ENCODE results near the gene PSMC3IP.
A peak's percentile ranks its signal among the peaks of the same experiment; 100 is the strongest.

Gene PSMC3IP

DNA sequence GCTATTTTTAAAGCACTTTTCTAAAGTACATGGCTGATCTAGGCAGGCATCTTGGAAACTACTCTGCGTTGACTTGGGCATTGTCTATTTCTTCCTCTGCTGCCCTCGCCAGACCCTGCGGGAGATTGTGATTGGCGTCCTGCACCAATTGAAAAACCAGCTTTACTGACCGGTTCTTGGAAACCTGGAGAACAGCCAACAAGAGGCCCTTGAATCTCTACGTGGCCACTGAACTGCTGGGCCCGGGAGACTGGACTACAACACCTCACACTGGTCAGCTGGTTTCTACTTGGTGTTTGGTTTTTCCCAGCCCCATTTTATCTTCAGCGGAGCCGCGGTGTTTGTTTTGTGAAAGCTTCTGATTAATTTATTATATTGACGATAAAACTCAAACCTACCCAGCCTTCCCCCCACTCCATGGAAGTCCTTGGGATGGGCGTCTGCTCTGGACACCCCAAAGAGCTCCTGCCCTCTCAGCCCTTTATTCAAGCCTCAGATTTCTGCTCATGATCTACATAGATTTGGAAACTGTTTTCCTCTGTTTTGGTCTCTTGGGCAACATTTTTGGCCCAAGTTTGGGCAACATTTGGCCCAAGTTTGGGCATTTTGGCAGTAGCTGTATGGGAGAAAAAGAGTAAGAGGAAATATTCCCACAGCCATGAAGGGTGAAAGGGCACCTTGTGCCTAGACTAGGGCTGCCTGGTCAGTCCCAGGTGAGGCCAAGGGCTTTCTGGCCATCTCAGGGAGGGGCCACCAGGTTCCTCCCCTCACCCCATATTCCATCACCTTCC, 5.9 kb downstream of the PSMC3IP start:
- Histone ChIP-seq H3K27ac (no peak overlapping the region), H3K4me3 (no peak overlapping the region)
- TF ChIP-seq CTCF (IDR thresholded peaks at IDR 0.05), result no peak
- no peak for DNase-seq (ENCODE audit: low spot score)

- no peak for TF ChIP-seq CTCF (IDR thresholded peaks at IDR 0.05)
- DNase-seq (ENCODE audit: low spot score), result no peak
- H3K27ac ChIP-seq, result peak overlapping the region in 1 of 2 donors; percentile 5
- H3K4me3 ChIP-seq, result peak overlapping the region; percentile 87
Measured at GRCh38 chr17:42568341-42569111, 9.0 kb downstream of the PSMC3IP start.

DNA sequence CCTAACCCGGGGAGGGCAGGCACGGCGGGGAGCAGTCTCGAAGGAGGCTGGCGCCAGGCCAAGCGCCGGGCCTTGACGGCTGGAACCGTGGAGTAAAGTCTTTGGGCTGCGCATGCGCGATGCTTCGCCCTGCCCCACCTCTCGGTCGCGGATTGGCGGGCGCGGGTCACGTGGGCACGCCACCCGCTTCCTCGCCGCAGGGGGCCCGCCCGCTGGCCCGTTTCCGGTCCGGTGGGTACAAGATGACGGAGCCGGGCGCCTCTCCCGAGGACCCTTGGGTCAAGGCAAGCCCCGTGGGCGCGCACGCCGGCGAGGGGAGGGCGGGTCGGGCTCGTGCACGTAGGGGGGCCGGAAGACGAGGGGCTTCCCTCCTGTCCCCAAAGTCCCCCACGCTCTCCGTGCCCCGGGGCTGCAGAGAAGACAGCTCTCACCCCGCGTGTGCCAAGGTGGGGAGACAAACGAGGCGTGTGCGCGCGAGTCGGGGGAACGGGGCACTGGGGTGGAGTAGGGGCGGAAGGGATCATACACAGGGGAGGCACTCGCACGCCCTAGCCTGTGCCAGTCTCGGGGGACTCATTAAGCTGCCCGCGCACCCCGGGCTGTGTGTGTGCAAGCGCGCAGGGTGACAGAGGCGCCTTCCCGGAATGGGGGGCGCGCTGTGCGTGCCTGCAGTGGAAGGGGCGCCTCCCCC, 10.5 kb downstream of the PSMC3IP start, which contains the start of gene MLX:
Gene MLX (plus strand): TSS at position 218 of the 691 bp plus-strand sequence. CDS start 25 bp downstream, at position 243.
- H3K27ac ChIP-seq, result peak within 1 kb of the TSS; percentile 86 to 93
- no peak for TF ChIP-seq CTCF (IDR thresholded peaks at IDR 0.05)
- peak within 1 kb of the TSS; percentile 87 for H3K4me3 ChIP-seq
- peak; percentile 96 for DNase-seq (ENCODE audit: low spot score)

DNA sequence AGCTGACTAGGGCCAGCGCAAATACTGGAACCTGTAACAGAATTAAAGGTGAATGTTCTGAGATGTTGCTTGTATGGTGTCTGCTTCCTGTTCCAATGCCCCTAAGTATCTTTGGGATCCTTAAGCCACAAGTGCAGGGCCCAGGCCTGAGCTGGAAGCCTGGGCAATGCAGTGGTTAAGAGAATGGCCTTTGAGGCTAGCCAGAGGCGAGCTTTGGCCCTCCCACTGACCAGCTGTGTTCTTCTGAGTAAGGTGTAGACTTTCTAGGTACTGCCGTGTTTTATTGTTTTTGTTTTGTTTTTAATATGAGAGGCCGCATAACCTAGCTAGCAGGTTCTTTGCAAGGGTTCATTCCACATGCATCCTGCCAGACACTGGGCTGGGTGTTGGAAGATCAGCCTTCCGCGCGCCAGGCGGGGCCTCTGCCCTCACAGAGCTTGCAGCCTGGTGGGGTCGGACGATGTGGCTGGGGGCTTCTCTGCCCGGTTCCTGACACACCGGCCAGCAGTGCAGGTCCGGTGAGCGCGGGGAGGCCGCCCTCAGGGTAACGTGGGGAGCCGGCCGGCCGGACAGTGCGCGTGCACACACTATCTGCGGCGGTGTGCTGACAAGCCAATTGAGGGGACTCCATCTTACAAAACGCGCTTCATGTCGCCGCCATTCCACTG, 11.2 kb downstream of the PSMC3IP start:
- H3K27ac ChIP-seq, result peak overlapping the region; percentile 86 to 93
- peak overlapping the region; percentile 87 for H3K4me3 ChIP-seq
- no peak for TF ChIP-seq CTCF (IDR thresholded peaks at IDR 0.05)
- no peak for DNase-seq (ENCODE audit: low spot score)

DNA sequence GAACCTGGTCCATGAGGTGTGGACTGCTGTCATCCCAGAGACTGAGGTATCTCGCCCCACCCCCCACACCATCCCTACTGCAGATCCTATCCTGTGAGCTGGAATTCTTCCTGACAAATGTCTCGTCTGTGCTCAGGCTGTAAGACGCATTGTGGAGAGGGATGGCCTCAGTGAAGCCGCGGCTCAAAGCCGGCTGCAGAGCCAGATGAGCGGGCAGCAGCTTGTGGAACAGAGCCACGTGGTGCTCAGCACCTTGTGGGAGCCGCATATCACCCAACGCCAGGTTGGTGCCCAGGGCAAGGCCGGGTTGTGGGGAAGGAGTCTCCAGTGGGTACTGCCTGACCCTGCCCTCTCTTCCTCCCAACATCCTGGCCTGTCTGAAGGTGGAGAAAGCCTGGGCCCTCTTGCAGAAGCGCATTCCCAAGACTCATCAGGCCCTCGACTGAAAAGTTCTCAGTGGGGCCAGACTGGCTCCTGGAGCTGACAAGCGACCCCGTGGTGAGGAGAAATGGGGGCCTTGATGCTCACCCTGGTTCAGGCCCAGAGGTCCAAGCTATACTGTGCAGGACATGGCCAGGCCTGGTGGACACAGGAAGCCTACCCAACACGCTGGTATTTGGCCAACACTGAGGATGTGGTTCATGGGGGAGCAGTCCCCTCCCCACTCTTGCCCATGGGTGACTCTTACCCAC, 11.9 kb downstream of the PSMC3IP start:
- DNase-seq (ENCODE audit: low spot score), result no peak
- H3K4me3 ChIP-seq, result no peak overlapping the region
- TF ChIP-seq CTCF (IDR thresholded peaks at IDR 0.05), result no peak
- H3K27ac ChIP-seq, result peak overlapping the region in 1 of 2 donors; percentile 93

All from coronary artery (tissue), 2 donors.